Gastrocnemius medialis (tissue), 4 donors: ENCODE measurements around the gene CHST11.

Experiments used
- POLR2A ChIP-seq, 2 donors: fragments of 450-650 bp; IDR thresholded peaks; one replicate each; pipeline ENCODE4 v1.6.1; 2017; ENCODE audit warnings: antibody characterized with exemption in 2 of 2, mild to moderate bottlenecking in 2 of 2, moderate library complexity in 2 of 2
- TF ChIP-seq, protein P1 (sequence below), 5 experiments: fragments of 450-650 bp in 3 of 5; fragments of 200-600 bp in 2 of 5; sonication (generic) in 2 of 5; IDR thresholded peaks in 4 of 5; conservative IDR thresholded peaks in 1 of 5; 1 replicate in 4 of 5; 2 replicates in 1 of 5; pipeline ENCODE4 v1.5.1; 2016 to 2019; ENCODE audit warnings: antibody characterized with exemption in 5 of 5, mild to moderate bottlenecking in 3 of 5, moderate library complexity in 3 of 5

DNA sequence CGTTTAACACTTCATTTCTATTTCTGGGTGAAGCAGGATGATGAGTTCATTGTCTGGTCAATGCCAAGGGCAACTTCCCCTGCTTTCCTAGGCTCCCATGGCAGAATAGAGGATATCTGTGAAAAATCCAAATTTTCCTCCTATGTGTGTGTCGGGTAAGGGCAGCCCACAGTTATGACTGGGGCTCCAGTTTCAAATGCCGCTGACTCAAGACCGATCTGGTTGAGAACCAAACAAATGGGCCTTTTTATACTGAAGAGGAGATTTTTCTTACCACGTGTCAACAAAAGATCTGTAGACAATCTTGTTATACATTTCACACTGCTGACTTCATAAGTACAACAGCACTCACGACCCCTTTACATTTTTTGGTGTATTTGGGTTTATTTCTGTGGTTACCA is 120.8 kb downstream of the CHST11 start:
- TF ChIP-seq, protein P1, sequence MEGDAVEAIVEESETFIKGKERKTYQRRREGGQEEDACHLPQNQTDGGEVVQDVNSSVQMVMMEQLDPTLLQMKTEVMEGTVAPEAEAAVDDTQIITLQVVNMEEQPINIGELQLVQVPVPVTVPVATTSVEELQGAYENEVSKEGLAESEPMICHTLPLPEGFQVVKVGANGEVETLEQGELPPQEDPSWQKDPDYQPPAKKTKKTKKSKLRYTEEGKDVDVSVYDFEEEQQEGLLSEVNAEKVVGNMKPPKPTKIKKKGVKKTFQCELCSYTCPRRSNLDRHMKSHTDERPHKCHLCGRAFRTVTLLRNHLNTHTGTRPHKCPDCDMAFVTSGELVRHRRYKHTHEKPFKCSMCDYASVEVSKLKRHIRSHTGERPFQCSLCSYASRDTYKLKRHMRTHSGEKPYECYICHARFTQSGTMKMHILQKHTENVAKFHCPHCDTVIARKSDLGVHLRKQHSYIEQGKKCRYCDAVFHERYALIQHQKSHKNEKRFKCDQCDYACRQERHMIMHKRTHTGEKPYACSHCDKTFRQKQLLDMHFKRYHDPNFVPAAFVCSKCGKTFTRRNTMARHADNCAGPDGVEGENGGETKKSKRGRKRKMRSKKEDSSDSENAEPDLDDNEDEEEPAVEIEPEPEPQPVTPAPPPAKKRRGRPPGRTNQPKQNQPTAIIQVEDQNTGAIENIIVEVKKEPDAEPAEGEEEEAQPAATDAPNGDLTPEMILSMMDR (IDR thresholded peaks at IDR 0.05 in 4 of 5, conservative IDR thresholded peaks at IDR 0.05 in 1 of 5): no peak
- TF ChIP-seq POLR2A (IDR thresholded peaks at IDR 0.05): no peak
